Esophagus squamous epithelium (tissue), 5 donors: ENCODE results near the gene LRBA. TPM values are rescaled to one million over a fixed set of nuclear protein-coding genes. Genes with fewer than 3 reads are reported as not detected.

Source experiments
- DNase-seq: peaks from one replicate; lab custom pipeline; 2025; lab: John Stamatoyannopoulos, UW
- H3K27ac ChIP-seq, 4 donors: fragments of 200-600 bp; sonication (generic); one replicate each; pipeline ENCODE4 v1.5.1; 2016 to 2019; ENCODE audit warnings: mild to moderate bottlenecking in 1 of 4
- H3K27me3 ChIP-seq, 4 donors: fragments of 200-600 bp; sonication (generic); 1 replicate in 3 of 4; 2 replicates in 1 of 4; pipeline versions ENCODE4 v1.5.1 to v1.6.0; 2017 to 2021; ENCODE audit warnings: antibody characterized with exemption in 1 of 4
- H3K36me3 ChIP-seq, 3 donors: fragments of 200-600 bp; sonication (generic); one replicate each; pipeline ENCODE4 v1.5.1; 2016 to 2019
- H3K4me1 ChIP-seq, 3 donors: fragments of 200-600 bp; sonication (generic); one replicate each; pipeline ENCODE4 v1.5.1; 2017 to 2019
- H3K4me3 ChIP-seq, 4 donors: fragments of 200-600 bp; sonication (generic); 1 replicate in 3 of 4; 2 replicates in 1 of 4; pipeline ENCODE4 v1.5.1; 2016 to 2019; ENCODE audit warnings: mild to moderate bottlenecking in 2 of 4, moderate library complexity in 1 of 4
- H3K9me3 ChIP-seq, 3 donors: fragments of 200-600 bp; sonication (generic); one replicate each; pipeline ENCODE4 v1.5.1; 2016 to 2019
- POLR2A ChIP-seq, 4 donors: fragments of 450-650 bp; IDR thresholded peaks; one replicate each; pipeline ENCODE4 v1.6.1; 2017; ENCODE audit warnings: antibody characterized with exemption in 4 of 4, mild to moderate bottlenecking in 4 of 4, moderate library complexity in 3 of 4
- WGBS, 2 donors: methylation state at CpG; one replicate each; pipeline ENCODE4 v1.1.5; 2018; 5-methylcytosine and 5-hydroxymethylcytosine counted together
- intact Hi-C: fragments of 100-400 bp; cut with DNase I; formaldehyde crosslinking; loops from one replicate; pipeline ENCODE4 v1.15.0; 2022
- total RNA-seq, 4 donors: library from RNA; depleted of rRNA; stranded (reverse); fragments of >200 nt; gene quantifications; one replicate each; pipeline ENCODE4 v1.1.0, GENCODE V29; 2016
- TF ChIP-seq, protein P1 (sequence below), 6 experiments: fragments of 450-650 bp in 4 of 6; fragments of 200-600 bp in 2 of 6; sonication (generic) in 2 of 6; IDR thresholded peaks; one replicate each; pipeline ENCODE4 v1.5.1; 2016 to 2019; ENCODE audit warnings: antibody characterized with exemption in 6 of 6, mild to moderate bottlenecking in 4 of 6, moderate library complexity in 4 of 6
- donor health status: DM: yes; HTN: yes; CAD: no.

The LRBA gene
- total RNA-seq, 4 donors from 2014 or later, result 54.7 to 91.8 (median 66.2) TPM

GRCh38 chr4:150436598-150437370 is 578.3 kb downstream of the LRBA start:
- TF ChIP-seq POLR2A (IDR thresholded peaks at IDR 0.05), result no peak
- TF ChIP-seq, protein P1, sequence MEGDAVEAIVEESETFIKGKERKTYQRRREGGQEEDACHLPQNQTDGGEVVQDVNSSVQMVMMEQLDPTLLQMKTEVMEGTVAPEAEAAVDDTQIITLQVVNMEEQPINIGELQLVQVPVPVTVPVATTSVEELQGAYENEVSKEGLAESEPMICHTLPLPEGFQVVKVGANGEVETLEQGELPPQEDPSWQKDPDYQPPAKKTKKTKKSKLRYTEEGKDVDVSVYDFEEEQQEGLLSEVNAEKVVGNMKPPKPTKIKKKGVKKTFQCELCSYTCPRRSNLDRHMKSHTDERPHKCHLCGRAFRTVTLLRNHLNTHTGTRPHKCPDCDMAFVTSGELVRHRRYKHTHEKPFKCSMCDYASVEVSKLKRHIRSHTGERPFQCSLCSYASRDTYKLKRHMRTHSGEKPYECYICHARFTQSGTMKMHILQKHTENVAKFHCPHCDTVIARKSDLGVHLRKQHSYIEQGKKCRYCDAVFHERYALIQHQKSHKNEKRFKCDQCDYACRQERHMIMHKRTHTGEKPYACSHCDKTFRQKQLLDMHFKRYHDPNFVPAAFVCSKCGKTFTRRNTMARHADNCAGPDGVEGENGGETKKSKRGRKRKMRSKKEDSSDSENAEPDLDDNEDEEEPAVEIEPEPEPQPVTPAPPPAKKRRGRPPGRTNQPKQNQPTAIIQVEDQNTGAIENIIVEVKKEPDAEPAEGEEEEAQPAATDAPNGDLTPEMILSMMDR (IDR thresholded peaks at IDR 0.05), result no peak
- Histone ChIP-seq H3K9me3 (no peaks in the 10 kb centered on the region), H3K36me3 (peaks cover 0 to 11% (median 0%) of the 10 kb centered on the region in 3 donors), H3K27me3 (no peaks in the 10 kb centered on the region), H3K4me1 (no peaks in the 10 kb centered on the region), H3K27ac (no peak overlapping the region), H3K4me3 (no peak overlapping the region)
- intact Hi-C loops, result no loop called here
- DNase-seq, result no peak
- WGBS, 2 donors, result 78 to 98% methylated on average over 2 of the region's 2 CpGs

GRCh38 chr4:150431221-150431620 is 583.9 kb downstream of the LRBA start:
- peaks cover 0 to 11% (median 0%) of the 10 kb centered on the region in 3 donors for H3K36me3 ChIP-seq
- intact Hi-C loops, result no loop called here
- no peak for TF ChIP-seq POLR2A (IDR thresholded peaks at IDR 0.05)
- TF ChIP-seq, protein P1 (IDR thresholded peaks at IDR 0.05), result no peak
- no peaks in the 10 kb centered on the region for H3K27me3 ChIP-seq
- no peaks in the 10 kb centered on the region for H3K4me1 ChIP-seq
- no peaks in the 10 kb centered on the region for H3K9me3 ChIP-seq
- H3K27ac ChIP-seq, result no peak overlapping the region
- no peak for DNase-seq
- no peak overlapping the region for H3K4me3 ChIP-seq

DNA sequence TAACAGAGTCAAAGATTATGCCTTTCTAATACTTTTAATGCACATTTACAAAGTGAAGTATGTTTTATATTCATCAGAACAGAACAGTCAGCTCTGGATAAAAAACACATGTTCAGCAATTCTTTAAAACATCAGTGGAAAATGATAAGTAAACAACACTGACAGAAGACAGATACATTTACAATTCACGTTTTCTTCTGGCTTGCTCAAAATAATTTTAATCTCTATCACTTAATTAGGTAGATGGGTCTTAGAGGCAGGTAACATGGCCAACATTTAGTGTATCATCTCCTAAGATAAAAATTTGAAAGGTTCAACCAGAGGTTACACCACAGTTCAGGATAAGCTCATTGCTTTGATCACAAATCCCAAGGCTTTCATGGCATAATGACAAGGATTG is 589.9 kb downstream of the LRBA start:
- Histone ChIP-seq H3K4me1 (no peaks in the 10 kb centered on the region), H3K36me3 (peaks cover 0 to 18% (median 0%) of the 10 kb centered on the region in 3 donors), H3K27ac (no peak overlapping the region), H3K27me3 (no peaks in the 10 kb centered on the region), H3K9me3 (no peaks in the 10 kb centered on the region), H3K4me3 (no peak overlapping the region)
- WGBS, 2 donors, result 52 to 57% methylated on average over 1 of the region's 1 CpG
- TF ChIP-seq, protein P1 (IDR thresholded peaks at IDR 0.05), result no peak
- TF ChIP-seq POLR2A (IDR thresholded peaks at IDR 0.05), result no peak
- intact Hi-C loops, result no loop called here
- DNase-seq, result no peak

- DNase-seq, result no peak
- Histone ChIP-seq H3K9me3 (no peaks in the 10 kb centered on the region), H3K36me3 (peaks cover 0 to 18% (median 0%) of the 10 kb centered on the region in 3 donors), H3K27ac (no peak overlapping the region), H3K4me3 (no peak overlapping the region), H3K27me3 (no peaks in the 10 kb centered on the region), H3K4me1 (no peaks in the 10 kb centered on the region)
- intact Hi-C loops, result no loop called here
- TF ChIP-seq, protein P1 (IDR thresholded peaks at IDR 0.05), result no peak
- TF ChIP-seq POLR2A (IDR thresholded peaks at IDR 0.05), result no peak
- WGBS, 2 donors, result 98% methylated on average over 8 to 12 of the region's 12 CpGs
Observed at GRCh38 chr4:150423503-150423902, 591.6 kb downstream of the LRBA start.

DNA sequence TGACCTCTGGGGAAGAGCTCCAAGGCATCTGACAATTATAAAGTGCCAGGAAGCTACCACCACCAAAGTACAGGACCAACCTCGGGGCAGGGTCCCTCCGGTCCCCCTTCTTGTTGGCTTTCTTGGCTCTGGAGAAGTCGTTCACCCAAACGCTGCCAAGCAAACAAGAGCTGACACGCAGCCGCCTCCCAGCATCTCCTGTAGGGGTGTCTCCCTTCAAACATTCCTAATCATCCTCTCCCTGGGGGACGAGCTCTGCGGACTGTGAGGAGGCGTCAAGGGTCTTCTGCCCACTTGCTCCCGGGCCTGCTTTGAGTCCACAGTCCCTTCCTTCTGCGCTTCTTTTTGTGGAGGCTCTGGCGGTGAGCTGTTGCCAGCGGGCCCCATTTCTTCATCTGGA is 592.0 kb downstream of the LRBA start:
- 71 to 86% methylated on average over 4 to 11 of the region's 13 CpGs for WGBS, 2 donors
- Histone ChIP-seq H3K4me1 (no peaks in the 10 kb centered on the region), H3K4me3 (no peak overlapping the region), H3K36me3 (peaks cover 0 to 18% (median 0%) of the 10 kb centered on the region in 3 donors), H3K27me3 (no peaks in the 10 kb centered on the region), H3K27ac (no peak overlapping the region), H3K9me3 (no peaks in the 10 kb centered on the region)
- TF ChIP-seq POLR2A (IDR thresholded peaks at IDR 0.05), result no peak
- TF ChIP-seq, protein P1 (IDR thresholded peaks at IDR 0.05), result no peak
- intact Hi-C loops, result no loop called here
- DNase-seq, result no peak
